ENCODE measurements around the gene CAND1.

Gene CAND1

DNA sequence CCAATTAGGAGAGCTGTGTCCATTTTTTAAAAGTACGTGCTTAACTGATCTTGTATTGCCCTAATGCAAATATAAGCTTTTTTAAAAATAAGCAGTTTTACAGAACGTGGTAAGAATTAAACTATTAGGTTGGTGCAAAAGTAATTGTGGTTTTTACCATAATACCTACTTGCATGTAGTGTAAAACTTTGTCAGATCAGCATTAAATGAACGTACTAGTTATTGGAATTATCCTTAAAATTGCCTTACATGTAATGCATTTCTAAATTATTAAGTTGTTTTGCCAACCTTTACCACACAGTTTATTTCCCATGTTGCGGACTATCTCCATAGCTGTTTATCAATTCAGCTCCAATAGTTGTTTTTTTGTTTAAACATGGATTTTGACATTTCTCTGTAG, 10.9 kb downstream of the CAND1 start:
- in situ Hi-C loops (cut with MboI; ENCODE audit: low sequenced_read_pairs): no loop called here

DNA sequence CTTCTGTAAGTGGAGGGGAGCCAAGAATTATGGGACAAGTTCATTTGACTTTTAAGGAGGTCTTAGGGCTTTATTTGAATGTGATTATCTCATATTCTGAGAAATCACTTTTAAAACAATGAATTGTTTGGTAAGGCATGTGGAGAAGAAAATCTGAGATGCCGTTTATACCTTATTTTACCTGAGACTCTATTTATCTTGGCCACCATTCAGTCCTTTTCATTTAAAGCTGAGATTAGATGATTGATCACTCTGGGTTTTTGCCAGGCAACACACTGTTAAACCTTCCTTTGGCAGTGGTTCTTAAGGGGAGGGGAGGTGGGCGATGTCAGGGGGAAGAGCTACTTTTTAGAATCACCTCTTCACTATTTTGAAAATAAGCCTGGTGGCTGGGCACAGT, 11.4 kb downstream of the CAND1 start:
- in situ Hi-C loops (cut with MboI; ENCODE audit: low sequenced_read_pairs): no loop called here

DNA sequence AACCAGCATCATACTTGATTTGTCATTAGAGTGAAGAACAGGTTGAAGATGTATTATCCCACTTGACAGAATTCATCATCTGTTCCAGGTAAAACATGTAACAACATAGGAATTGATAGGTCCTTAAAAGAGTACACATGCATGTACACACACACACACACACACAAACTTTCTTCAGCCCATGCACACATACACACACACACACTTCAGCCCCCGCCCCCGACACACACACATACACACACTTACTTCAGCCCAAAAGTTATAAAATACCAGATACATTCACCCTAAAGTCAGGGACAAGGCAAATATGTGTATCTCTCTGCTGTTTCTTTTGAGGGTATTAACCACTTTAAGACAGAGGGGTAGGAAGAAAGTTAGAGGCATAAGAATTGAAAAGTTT, 15.4 kb downstream of the CAND1 start:
- in situ Hi-C loops (cut with MboI; ENCODE audit: low sequenced_read_pairs): no loop called here

DNA sequence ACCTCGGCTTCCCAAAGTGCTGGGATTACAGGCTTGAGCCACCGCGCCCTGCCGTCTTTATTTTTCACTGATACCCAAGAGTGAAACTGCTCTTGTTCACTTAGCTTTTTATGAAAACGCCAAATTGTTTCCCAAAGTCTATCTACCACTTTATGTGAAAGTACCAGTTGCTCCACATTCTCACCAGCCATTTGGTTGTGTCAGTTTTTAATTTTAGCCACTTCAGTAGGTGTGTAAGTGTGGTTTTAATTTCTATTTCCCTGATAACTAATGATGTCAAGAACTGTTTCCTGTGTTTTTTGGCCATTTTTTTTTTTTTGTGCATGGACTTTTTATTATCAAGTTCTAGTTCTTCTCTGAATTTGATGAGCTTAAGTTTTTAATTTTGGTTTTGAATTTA, 17.1 kb downstream of the CAND1 start:
- in situ Hi-C loops (cut with MboI; ENCODE audit: low sequenced_read_pairs): no loop called here

DNA sequence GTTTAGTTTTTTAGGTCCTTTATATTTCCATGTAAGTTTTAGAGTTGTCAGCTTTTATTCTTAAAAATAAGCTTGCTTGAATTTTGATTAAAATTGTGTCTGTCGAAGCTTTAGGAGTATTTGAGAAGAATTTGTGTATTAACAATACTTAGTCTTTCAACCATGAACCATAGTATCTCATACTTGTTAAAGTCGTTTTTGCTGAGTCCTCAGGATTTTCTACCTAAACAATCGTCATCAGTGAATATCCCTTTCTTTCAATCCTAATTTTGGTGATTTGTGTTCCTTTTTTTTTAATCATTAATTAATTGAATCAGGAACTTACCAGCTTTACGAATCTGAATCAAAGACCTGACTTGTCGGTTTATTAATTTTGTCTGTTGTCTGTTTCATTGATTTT, 18.2 kb downstream of the CAND1 start:
- in situ Hi-C loops (cut with MboI; ENCODE audit: low sequenced_read_pairs): no loop called here

DNA sequence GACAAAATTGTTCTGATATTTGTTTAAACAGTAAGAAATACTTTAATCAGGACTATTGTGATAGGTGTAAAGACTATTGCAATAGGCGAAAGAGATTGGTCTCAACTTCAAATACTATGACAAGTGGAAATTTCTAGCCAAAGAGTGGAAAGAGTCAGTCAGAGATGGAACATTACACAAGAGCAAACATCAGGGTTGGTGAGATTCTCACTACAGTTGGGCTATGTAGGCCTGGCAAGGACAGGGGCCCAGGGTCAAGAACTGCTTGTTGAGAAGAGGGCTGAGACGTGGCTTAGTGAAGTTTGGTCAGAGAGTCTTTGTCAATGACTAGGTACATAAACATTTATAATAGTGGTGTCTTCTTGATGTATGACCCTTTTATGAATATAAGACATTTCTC, 19.4 kb downstream of the CAND1 start:
- in situ Hi-C loops (cut with MboI; ENCODE audit: low sequenced_read_pairs): no loop called here

DNA sequence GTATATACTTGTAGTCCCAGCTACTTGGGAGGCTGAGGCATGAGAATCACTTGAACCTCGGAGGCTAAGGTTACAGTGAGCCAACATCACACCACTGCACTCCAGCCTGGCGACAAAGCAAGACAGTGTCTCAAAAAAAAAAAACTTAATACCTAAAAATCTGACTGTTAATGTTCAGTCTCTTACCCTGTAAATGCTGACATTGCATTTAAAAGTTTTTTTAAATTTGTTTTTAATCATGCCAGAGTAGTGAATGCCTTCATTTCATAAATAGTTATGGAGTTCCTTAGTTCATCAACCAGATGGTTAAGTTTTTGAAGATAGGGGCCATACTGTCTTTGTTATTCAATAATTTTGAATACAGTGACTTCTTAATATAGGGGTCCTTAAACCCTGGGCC, 21.2 kb downstream of the CAND1 start:
- in situ Hi-C loops (cut with MboI; ENCODE audit: low sequenced_read_pairs): no loop called here

DNA sequence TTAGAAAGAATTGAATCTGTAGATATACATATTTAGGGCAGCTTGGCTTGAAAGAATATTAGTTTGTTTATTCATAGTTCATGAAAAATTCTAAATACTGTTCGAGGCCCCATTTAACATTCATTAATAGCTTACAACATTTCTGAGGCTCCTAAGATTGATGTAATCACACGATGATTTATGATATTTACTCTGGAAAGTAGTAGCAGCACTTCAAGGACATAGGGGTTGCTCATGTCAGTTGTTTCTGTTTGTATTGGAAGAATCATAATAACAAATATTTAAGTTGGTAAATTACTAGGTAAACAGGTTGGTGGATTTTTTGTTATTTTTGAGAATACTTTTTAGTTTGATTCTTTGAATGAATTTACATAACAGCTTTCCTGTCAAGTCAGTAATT, 30.4 kb downstream of the CAND1 start:
- in situ Hi-C loops (cut with MboI; ENCODE audit: low sequenced_read_pairs): no loop called here

DNA sequence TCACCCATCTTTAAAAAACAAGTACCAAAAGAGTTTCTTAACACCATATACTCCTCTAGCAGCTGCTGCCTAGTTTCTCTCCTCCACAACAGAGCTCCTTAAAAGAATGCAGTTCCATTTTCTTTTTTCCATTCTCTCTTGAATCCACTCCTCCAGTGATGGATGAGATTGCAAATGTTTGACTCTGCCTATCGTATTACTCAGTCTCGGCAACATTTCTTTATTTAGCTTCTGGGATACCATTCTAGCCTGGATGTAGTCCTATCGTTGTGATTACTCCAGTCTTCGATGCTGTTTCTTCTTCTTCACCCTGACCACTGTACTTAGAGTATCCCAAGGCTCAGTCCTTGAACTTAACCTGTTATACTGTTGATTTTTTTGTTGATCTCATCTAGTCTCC, 30.8 kb downstream of the CAND1 start:
- in situ Hi-C loops (cut with MboI; ENCODE audit: low sequenced_read_pairs): no loop called here

DNA sequence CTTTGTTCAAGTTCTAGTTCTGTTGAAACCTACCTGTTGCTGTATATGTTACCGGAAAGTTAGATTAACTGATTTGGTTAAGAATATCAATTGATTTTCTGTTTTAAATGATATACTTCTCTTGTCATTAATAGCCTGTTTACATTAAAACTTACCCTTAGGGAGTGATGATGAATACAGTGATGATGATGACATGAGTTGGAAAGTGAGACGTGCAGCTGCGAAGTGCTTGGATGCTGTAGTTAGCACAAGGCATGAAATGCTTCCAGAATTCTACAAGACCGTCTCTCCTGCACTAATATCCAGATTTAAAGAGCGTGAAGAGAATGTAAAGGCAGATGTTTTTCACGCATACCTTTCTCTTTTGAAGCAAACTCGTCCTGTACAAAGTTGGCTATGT, 33.0 kb downstream of the CAND1 start:
- in situ Hi-C loops (cut with MboI; ENCODE audit: low sequenced_read_pairs): no loop called here

DNA sequence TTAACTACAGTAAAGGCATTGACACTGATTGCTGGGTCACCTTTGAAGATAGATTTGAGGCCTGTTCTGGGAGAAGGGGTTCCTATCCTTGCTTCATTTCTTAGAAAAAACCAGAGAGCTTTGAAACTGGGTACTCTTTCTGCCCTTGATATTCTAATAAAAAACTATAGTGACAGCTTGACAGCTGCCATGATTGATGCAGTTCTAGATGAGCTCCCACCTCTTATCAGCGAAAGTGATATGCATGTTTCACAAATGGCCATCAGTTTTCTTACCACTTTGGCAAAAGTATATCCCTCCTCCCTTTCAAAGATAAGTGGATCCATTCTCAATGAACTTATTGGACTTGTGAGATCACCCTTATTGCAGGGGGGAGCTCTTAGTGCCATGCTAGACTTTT, 36.4 kb downstream of the CAND1 start:
- in situ Hi-C loops (cut with MboI; ENCODE audit: low sequenced_read_pairs): no loop called here

DNA sequence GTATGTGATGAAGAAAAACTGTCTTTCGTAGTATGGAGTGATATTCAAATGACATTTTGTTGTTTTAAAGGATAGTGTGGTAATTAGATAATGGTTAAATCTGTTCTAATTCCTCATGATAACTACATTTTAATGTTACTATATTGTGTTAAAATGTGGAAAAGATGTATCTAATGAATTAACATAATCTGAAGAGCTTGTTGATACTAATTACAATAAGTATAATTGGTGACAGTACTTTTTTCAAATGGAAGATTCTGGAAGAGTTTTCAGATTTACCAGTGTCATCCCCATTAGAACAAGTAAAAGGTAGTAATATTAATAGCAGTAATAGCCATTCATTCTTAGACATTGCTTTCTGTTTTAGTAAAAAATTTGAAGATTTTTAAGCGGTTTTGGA, 37.6 kb downstream of the CAND1 start:
- in situ Hi-C loops (cut with MboI; ENCODE audit: low sequenced_read_pairs): no loop called here

DNA sequence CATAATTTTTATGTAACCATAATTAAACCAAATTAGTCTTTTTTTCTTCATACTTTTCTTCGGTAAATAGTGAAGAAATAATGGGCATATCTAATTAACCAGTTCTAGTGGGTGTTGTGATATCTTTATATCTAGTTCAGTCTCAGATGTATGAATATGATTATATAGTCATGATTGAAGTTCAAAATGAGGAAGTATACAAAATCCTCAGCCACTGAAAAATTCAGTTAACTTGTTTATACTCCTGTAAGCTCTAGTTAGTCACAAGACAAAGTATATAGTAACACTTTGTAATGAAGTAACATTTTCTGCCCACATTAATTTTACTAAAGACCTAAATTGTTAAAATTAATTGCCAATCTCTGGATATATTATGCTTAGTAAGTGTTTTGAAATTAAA, 46.5 kb downstream of the CAND1 start:
- in situ Hi-C loops (cut with MboI; ENCODE audit: low sequenced_read_pairs): no loop called here

DNA sequence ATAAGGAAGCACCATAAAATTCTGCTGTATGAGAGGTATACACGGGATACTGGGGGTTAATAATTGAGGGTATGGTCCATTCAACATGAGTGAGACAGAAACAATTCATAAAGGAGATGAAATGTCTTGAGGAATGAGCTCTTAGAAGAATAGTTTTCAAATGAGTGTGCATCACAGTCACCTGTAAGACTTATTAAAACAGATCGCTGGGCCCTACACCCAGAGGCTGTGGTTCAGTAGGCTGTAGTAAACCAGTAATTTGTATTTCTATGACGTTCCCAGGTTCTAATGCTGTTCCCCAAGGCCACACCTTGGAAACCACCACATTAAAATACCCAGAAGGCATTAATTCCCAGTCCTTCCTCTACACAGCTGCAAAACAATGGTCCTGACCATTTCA, 49.6 kb downstream of the CAND1 start:
- in situ Hi-C loops (cut with MboI; ENCODE audit: low sequenced_read_pairs): no loop called here

DNA sequence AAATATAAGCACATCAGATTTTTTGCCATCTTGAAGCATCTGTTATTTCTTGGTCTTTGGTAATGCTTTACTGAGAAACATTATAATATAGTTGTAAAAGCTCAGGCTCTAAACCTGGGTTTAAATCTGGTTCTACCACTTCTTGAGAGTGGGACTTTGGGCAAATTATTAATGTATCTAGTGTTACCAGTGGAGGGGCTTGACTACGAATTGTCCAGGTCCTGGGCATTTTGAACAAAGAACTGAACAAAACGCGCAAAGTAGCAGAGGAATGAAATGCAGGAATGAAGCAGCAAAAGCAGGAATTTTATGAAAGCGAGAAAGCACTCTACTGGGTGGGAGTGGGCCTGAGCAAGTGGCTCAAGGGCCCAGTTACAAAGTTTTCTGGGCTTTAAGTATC, 50.8 kb downstream of the CAND1 start:
- in situ Hi-C loops (cut with MboI; ENCODE audit: low sequenced_read_pairs): no loop called here

DNA sequence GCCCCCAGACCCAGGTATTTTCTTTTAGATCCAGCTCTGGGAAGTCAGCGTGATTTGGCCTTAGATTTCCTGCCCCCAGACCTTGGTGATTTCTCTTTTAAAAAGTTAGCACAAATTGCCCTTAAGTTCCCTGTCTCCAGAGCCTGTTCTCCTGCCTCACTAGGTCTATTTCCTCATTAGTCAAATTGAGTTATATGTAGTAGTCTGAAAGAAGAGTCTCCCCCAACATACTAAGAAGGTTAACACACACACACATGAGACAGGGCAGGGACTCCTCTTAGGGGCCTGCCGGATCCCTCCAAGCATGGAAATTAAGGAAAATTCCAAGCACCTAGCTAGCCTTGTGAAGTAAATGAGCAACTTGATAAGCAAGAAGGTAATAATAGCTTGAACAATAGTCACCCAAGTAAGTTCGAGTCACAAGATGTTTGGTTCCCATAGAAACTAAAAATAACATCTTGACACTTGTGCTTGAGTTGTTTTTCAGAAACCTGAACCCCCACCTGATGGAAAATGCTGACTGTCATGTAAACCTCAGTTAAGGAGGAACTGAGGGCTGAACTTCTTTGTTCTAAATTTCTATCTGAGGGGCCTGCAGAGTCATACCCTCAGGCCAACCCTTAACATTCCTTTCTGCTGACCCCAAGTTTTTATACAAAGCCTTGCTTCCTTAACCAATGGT, 51.6 kb downstream of the CAND1 start:
- in situ Hi-C loops (cut with MboI; ENCODE audit: low sequenced_read_pairs): no loop called here

DNA sequence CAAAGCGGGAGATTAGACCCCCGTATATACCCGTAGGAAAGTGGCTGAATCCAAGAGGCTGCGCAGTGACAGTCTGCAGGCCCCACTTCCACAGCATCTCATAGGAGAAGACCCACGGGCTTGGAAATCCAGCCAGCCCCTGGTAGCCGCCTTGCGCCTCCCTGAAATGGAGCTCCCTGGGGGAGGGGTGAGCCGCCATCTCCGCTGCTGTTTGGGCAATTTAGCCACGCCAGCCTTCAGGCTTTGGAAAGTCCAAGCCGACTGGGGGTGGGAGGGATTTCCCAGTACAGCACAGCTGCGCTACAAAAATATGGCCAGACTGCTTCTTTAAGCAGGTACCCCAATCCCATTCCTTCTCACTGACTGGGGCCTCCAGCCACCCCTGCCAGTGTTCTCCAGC, 53.4 kb downstream of the CAND1 start:
- in situ Hi-C loops (cut with MboI; ENCODE audit: low sequenced_read_pairs): no loop called here

DNA sequence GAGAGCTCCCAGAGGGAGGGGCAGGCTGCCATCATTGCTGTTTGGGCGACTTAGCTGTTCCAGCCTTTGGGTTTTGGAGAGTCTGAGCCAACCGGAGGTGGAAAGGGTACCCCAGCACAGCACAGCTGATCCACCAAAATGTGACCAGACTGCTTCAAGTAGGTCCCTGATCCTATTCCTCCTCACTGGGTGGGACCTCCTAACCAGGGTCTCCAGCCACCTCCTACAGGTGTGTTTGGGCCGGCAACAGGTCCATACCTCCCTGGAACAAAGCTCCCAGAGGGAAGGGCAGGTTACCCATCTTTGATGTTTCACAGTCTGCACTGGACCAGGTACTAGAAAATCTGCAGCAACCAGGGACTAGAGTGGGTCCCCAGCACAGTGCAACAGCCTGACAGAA, 53.8 kb downstream of the CAND1 start:
- in situ Hi-C loops (cut with MboI; ENCODE audit: low sequenced_read_pairs): no loop called here

DNA sequence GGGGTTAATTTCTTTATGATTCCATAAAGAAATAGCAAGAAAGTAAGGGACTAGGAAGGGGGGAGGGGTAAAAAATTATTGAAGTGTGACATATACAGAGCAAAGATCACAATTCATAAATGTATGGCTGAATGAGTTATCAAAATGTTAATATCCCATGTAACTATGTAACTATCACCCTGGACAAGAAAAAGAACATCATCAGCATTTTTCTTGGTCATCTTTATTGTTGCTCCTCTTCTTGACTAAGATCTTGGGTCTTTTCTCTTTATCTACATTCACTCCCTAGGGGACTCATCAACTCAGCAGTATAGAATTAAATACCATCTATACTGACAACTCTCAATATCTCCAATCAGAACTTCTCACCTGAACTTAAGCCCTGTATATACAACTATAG, 57.5 kb downstream of the CAND1 start:
- in situ Hi-C loops (cut with MboI; ENCODE audit: low sequenced_read_pairs): no loop called here

DNA sequence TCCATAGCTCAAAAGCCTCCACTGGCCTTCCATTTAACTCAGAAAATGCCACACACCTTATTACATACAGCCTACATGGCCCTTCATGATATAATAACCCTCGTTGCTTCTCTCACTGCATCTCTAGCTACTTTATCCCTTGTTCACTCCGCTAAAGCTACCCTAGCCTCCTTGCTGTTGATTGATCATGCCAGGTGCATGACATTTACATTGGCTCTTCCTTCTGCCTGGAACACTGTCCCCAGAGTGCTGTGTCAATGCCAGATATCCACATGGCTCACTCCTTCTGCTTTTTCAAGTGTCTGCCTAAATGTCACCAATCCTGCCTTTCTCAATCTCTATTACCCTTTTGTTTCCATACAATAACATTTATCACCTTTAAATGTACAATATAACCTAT, 58.3 kb downstream of the CAND1 start:
- in situ Hi-C loops (cut with MboI; ENCODE audit: low sequenced_read_pairs): no loop called here

DNA sequence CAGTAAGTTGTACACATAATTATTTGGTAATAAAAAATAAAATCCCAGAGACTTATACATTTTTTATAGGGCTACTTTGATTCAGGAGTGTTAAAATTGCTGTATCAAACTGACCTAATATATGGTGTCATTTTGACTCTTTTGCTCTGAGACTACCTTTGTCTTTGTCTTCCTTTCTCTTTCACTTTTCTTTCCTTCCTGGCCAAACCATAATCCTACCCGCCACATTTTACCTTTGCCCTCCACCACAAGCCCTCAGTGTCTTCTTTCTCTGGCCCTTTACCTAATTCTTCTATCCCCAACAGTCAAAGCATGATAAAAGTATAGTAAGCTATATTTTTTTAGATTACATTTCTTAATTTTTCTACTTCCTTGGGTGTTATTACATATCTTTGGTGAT, 62.0 kb downstream of the CAND1 start:
- in situ Hi-C loops (cut with MboI; ENCODE audit: low sequenced_read_pairs): no loop called here

DNA sequence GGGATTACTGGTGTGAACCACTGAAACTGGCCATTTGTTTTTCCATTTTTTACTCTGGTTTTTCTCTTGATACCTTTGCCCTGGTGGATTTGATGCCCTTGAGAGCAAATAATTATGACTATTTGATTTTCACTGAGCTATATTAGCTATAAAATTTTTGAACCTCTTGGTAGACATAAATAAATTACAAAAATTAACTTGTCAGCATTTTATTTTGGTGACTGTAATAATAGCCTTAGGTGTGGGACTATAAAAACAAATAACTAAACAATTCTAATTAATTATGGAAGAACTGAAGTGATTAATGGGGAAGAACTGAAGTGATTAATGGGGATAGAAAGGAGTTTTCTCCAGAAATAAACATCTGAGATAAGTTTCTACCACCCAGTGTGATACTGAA, 62.7 kb downstream of the CAND1 start:
- in situ Hi-C loops (cut with MboI; ENCODE audit: low sequenced_read_pairs): no loop called here

DNA sequence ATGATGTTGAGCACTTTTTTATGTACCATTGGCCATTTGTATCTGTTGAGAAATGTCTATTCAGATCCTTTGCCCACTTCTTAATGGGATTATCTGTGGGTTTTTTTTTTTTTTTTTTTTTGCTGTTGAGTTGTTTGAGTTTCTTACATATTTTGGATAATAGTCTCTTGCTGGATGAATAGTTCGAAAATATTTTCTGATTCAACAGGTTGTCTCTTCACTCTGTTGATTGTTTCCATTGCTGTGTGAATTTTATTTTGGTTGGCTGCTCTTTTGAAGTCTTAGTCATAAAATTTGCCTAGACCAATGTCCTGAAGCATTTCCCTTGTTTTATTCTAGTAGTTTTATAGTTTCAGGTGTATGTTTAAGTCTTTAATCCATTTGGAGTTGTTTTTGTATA, 64.5 kb downstream of the CAND1 start:
- in situ Hi-C loops (cut with MboI; ENCODE audit: low sequenced_read_pairs): no loop called here

DNA sequence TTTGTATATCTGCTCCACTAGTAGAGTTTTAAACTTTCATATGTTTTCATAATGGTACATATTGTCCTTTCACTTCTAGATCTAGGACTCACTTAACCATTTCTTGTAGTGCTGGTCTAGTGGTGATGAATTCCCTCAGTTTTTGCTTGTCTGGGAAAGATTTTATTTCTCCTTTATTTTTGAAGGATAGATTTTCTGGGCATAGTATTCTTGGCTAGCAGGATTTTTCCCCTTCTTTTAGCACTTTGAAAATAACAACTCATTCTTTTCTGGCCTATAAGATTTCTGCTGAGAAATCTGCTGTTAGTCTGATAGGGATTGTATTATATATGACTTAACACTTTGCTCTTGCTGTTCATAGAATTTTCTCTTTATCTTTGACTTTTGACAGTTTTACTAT, 69.3 kb downstream of the CAND1 start:
- in situ Hi-C loops (cut with MboI; ENCODE audit: low sequenced_read_pairs): no loop called here

Measured in HL-60/S4 treated with retinoic acid at 250 ng/mL for 4 days and 3 days (cell line).